CD14-positive monocyte (primary cell): ENCODE results near the gene AMOTL2. TPM values are rescaled to one million over a fixed set of nuclear protein-coding genes. Genes with fewer than 3 reads are reported as not detected.

ENCODE experiments used
- DNase-seq, 3 donors: peaks; one replicate each; pipeline ENCODE4 v3.0.0-alpha.2; 2011 to 2022
- H2AFZ ChIP-seq: 2 replicates; pipeline ENCODE4 v1.6.0; 2012; ENCODE audit warnings: mild to moderate bottlenecking, low read depth, low read length, inconsistent platforms; ENCODE audit not compliant: insufficient read depth, poor library complexity, severe bottlenecking
- H3K27ac ChIP-seq, 2 donors: 1 replicate in 1 of 2; 2 replicates in 1 of 2; pipeline ENCODE4 v1.5.1; 2012 to 2013; ENCODE audit warnings: low read length in 2 of 2, control low read depth in 1 of 2, inconsistent platforms in 1 of 2, low read depth in 1 of 2, mild to moderate bottlenecking in 1 of 2
- H3K27me3 ChIP-seq, 2 donors: one replicate each; pipeline versions ENCODE4 v1.6.0 to v1.6.1; 2011 to 2013; ENCODE audit warnings: low read length in 2 of 2; ENCODE audit not compliant: control insufficient read depth in 2 of 2, insufficient read depth in 2 of 2
- H3K36me3 ChIP-seq, 2 donors: replicated peaks in 1 of 2; 1 replicate in 1 of 2; 2 replicates in 1 of 2; pipeline versions ENCODE4 v1.5.1 to v1.6.1; 2012 to 2013; ENCODE audit warnings: low read length in 2 of 2, control low read depth in 1 of 2, inconsistent platforms in 1 of 2, mild to moderate bottlenecking in 1 of 2; ENCODE audit not compliant: insufficient read depth in 2 of 2, control insufficient read depth in 1 of 2
- H3K4me1 ChIP-seq, 2 donors: 1 replicate in 1 of 2; 2 replicates in 1 of 2; pipeline versions ENCODE4 v1.5.1 to v1.6.1; 2012 to 2013; ENCODE audit warnings: low read length in 2 of 2, control low read depth in 1 of 2, inconsistent platforms in 1 of 2, mild to moderate bottlenecking in 1 of 2, moderate library complexity in 1 of 2; ENCODE audit not compliant: insufficient read depth in 2 of 2, control insufficient read depth in 1 of 2
- H3K4me2 ChIP-seq: replicated peaks from 2 replicates; pipeline ENCODE3; 2012; ENCODE audit warnings: low read length, moderate library complexity, mild to moderate bottlenecking; ENCODE audit not compliant: poor library complexity, severe bottlenecking; ENCODE audit errors: extremely low read depth
- H3K4me3 ChIP-seq, 3 experiments: fragments of 200-600 bp in 1 of 3; sonication (generic) in 1 of 3; replicated peaks in 1 of 3; 1 replicate in 2 of 3; 2 replicates in 1 of 3; pipeline ENCODE4 v1.5.1; 2011 to 2013; ENCODE audit warnings: low read length in 3 of 3, mild to moderate bottlenecking in 3 of 3, control low read depth in 2 of 3, low read depth in 2 of 3, inconsistent platforms in 1 of 3, moderate library complexity in 1 of 3
- H3K79me2 ChIP-seq: 2 replicates; pipeline ENCODE4 v1.6.0; 2012; ENCODE audit warnings: mild to moderate bottlenecking, control low read depth, inconsistent platforms, low read length, moderate library complexity; ENCODE audit not compliant: insufficient read depth
- H3K9ac ChIP-seq: 2 replicates; pipeline ENCODE4 v1.6.0; 2017; ENCODE audit warnings: low read length, mild to moderate bottlenecking; ENCODE audit not compliant: insufficient read depth, poor library complexity, severe bottlenecking
- H3K9me3 ChIP-seq, 2 donors: replicated peaks in 1 of 2; 1 replicate in 1 of 2; 2 replicates in 1 of 2; pipeline versions ENCODE4 v1.5.1 to v1.6.1; 2012 to 2013; ENCODE audit warnings: low read length in 2 of 2, control low read depth in 1 of 2; ENCODE audit not compliant: control insufficient read depth in 1 of 2, insufficient read depth in 1 of 2
- H4K20me1 ChIP-seq: 2 replicates; pipeline ENCODE4 v1.6.0; 2012; ENCODE audit warnings: mild to moderate bottlenecking, low read length, control low read depth, moderate library complexity; ENCODE audit not compliant: insufficient read depth
- H3K27ac Mint-ChIP-seq, 7 donors: one replicate each; pipeline ENCODE4 v1.8.0; 2020; ENCODE audit warnings: mild to moderate bottlenecking in 7 of 7, mixed read lengths in 7 of 7, moderate library complexity in 6 of 7, inconsistent platforms in 2 of 7
- H3K27me3 Mint-ChIP-seq, 3 donors: one replicate each; pipeline ENCODE4 v1.8.0; 2021 to 2022; ENCODE audit warnings: low read depth in 3 of 3, mild to moderate bottlenecking in 3 of 3, mixed read lengths in 3 of 3, moderate library complexity in 3 of 3, inconsistent platforms in 1 of 3
- H3K36me3 Mint-ChIP-seq, 2 donors: one replicate each; pipeline ENCODE4 v1.8.0; 2020; ENCODE audit warnings: mixed read lengths in 2 of 2, inconsistent platforms in 1 of 2, mild to moderate bottlenecking in 1 of 2
- H3K4me1 Mint-ChIP-seq: one replicate; pipeline ENCODE4 v1.8.0; 2020; ENCODE audit warnings: mild to moderate bottlenecking, mixed read lengths
- H3K4me3 Mint-ChIP-seq, 2 donors: one replicate each; pipeline ENCODE4 v1.8.0; 2020; ENCODE audit warnings: mild to moderate bottlenecking in 2 of 2, mixed read lengths in 2 of 2, moderate library complexity in 1 of 2
- H3K9me3 Mint-ChIP-seq, 7 donors: one replicate each; pipeline ENCODE4 v1.8.0; 2020 to 2022; ENCODE audit warnings: mixed read lengths in 7 of 7, mild to moderate bottlenecking in 6 of 7, moderate library complexity in 6 of 7, inconsistent platforms in 2 of 7
- CTCF ChIP-seq: fragments of 200-600 bp; IDR thresholded peaks from one replicate; pipeline ENCODE4 v1.8.0; 2022; ENCODE audit warnings: antibody characterized with exemption, mild to moderate bottlenecking
- WGBS: methylation state at CpG from one replicate; pipeline ENCODE4 v1.1.5; 2013; ENCODE audit warnings: missing lambda C conversion rate; ENCODE audit not compliant: insufficient coverage; 5-methylcytosine and 5-hydroxymethylcytosine counted together
- intact Hi-C, 2 donors: fragments of 100-400 bp; cut with micrococcal nuclease; formaldehyde crosslinking; loops; one replicate each; pipeline versions ENCODE4 v1.15.0 to v1.15.1; 2023
- polyA plus RNA-seq, 3 donors: library from polyadenylated mRNA; depleted of rRNA in 1 of 3; unstranded in 2 of 3; stranded (reverse) in 1 of 3; fragments of 300-500 nt in 2 of 3; fragments of >200 nt in 1 of 3; fragmentation: Illumina TruSeq in 2 of 3; gene quantifications; 1 replicate in 2 of 3; 2 replicates in 1 of 3; pipeline ENCODE4 v1.2.3, GENCODE V29; 2012 to 2021

The AMOTL2 gene
- polyA plus RNA-seq, 3 donors, result 0.01 TPM; not detected in 2

DNA sequence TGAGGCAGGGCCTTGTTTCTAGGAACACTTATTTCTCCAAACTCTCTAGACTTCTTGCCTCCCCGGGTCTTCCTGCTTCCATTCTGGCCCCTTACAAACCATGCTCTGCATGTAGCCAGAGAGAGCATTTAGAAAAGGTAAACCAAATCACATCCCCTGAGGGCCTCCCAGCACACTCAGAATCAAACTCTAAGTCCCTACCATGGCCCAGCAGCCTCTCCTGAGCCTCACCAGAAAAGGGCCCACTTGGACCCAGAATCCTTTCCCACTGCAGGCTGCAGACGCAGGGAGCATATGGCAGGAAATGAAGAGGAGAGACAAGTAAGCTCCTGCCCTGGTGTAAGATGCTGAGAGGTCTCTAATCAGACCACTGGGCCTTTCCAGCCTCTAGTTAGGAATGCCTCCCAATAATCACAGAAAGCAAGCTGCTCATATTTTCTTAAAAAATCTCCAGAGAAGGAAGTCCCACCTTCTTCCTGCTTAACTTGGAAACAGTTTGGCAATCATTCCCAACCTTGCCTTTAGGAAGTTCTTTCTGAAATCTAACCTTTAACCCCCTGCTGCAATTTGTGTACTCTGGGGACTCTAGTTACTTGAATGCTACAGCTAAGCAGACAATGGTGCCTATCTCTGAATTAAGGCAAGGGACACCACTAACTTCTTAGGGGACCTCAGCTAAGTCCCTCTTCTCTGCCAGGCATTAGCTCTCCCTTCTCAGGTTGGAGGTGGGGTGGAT, 4.2 kb downstream of the AMOTL2 start:
- H3K27ac Mint-ChIP-seq, result no peak overlapping the region
- Histone ChIP-seq H3K27me3 (peaks cover 11 to 30% of the 10 kb centered on the region in 2 donors), H3K4me3 (no peak overlapping the region), H3K27ac (no peak overlapping the region), H3K9ac (no peak overlapping the region), H3K4me1 (peaks cover 8 to 13% of the 10 kb centered on the region in 2 donors), H3K79me2 (no peaks in the 10 kb centered on the region), H2AFZ (no peak overlapping the region), H4K20me1 (no peaks in the 10 kb centered on the region), H3K9me3 (peaks cover 0 to under 1% of the 10 kb centered on the region in 2 donors), H3K4me2 (no peak overlapping the region), H3K36me3 (no peaks in the 10 kb centered on the region)
- H3K9me3 Mint-ChIP-seq, result peaks cover 0 to 10% (median 4%) of the 10 kb centered on the region in 7 donors
- intact Hi-C loops, result no loop called here
- WGBS, result 50% methylated on average over 1 of the region's 2 CpGs
- TF ChIP-seq CTCF, result no peak
- DNase-seq, result no peak
- peaks cover 0 to 1% of the 10 kb centered on the region in 2 donors for H3K36me3 Mint-ChIP-seq
- peaks cover 11% of the 10 kb centered on the region for H3K4me1 Mint-ChIP-seq
- H3K27me3 Mint-ChIP-seq, result peaks cover 32 to 50% (median 40%) of the 10 kb centered on the region in 3 donors
- no peak overlapping the region for H3K4me3 Mint-ChIP-seq

DNA sequence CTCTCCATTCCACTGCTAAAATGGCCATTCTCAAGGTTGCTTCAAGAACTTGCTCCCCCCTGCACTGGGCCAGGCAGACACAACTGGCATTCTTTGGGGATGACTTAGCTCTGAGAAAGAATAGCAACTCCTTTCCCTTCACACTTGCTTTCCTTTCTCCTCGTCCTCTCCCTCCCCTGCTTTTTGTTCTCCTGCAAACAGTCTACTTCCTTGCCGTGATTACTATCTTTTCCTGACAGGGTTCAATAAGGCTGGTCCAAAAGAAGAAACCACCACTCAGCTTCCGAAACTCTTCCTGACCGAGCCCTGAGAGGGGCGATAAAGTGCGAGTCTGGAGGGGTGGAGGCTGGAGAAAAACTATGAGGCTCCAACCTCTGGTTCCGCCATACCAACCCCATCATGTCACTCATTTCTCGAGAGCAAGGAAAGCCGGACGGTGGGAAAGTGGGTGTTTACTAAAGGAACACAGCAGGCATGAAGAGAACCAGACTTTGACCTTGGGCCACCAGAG, 5.0 kb downstream of the AMOTL2 start:
- no peak for DNase-seq
- H3K36me3 Mint-ChIP-seq, result no peaks in the 10 kb centered on the region
- Histone ChIP-seq H3K36me3 (no peaks in the 10 kb centered on the region), H4K20me1 (no peaks in the 10 kb centered on the region), H3K9ac (no peak overlapping the region), H3K79me2 (no peaks in the 10 kb centered on the region), H3K27me3 (peaks cover 9 to 31% of the 10 kb centered on the region in 2 donors), H3K4me1 (peaks cover 5 to 6% of the 10 kb centered on the region in 2 donors), H3K4me2 (no peak overlapping the region), H3K4me3 (no peak overlapping the region), H3K9me3 (no peaks in the 10 kb centered on the region), H3K27ac (no peak overlapping the region), H2AFZ (no peak overlapping the region)
- no peak overlapping the region for H3K27ac Mint-ChIP-seq
- 51% methylated on average over 2 of the region's 10 CpGs for WGBS
- H3K9me3 Mint-ChIP-seq, result peaks cover 0 to 9% (median 0%) of the 10 kb centered on the region in 7 donors
- intact Hi-C loops, result no loop called here
- no peak for TF ChIP-seq CTCF
- H3K4me3 Mint-ChIP-seq, result no peak overlapping the region
- peaks cover 13% of the 10 kb centered on the region for H3K4me1 Mint-ChIP-seq
- peaks cover 34 to 50% (median 38%) of the 10 kb centered on the region in 3 donors for H3K27me3 Mint-ChIP-seq
